K562 (cell line): ENCODE data around the gene DDIT4L. TPM values are rescaled to one million over a fixed set of nuclear protein-coding genes. Genes with fewer than 3 reads are reported as not detected.

ENCODE experiments used
- ATAC-seq: fragments of 200-7000 bp; cut with Tn5 transposase; 3 replicates; pipeline ENCODE4 v1.9.1; 2020; ENCODE audit warnings: moderate library complexity
- BruUV-seq: library from RNA; stranded (reverse); fragments of 400-500 nt; replicated peaks from 2 replicates; lab custom pipeline; 2021; lab: Mats Ljungman, UMichigan
- CTCF ChIA-PET: fragments of 300-600 bp; formaldehyde crosslinking; extraction: SDS; loops from one replicate; lab custom pipeline; 2021; ENCODE audit warnings: low intra/inter-chr PET ratio; lab: Yijun Ruan, JAX
- POLR2A ChIA-PET: fragments of 300-600, 350-650 bp; sonication (Branson Sonifier 250); formaldehyde crosslinking; extraction: SDS; loops from one replicate; lab custom pipeline; 2021; ENCODE audit warnings: antibody characterized with exemption, inconsistent platforms; lab: Yijun Ruan, JAX
- DNase-seq, 4 experiments: peaks; one replicate each; pipeline versions ENCODE4 v3.0.0 to v3.0.0-alpha.2; 2011 to 2018; ENCODE audit warnings: low spot score in 3 of 4, mixed read lengths in 3 of 4; ENCODE audit errors: extremely low read depth in 1 of 4
- FAIRE-seq: peaks from 2 replicates; lab custom pipeline; 2011; peaks lifted over from hg19 to GRCh38; lab: Jason Lieb, UNC
- H2AFZ ChIP-seq: 2 replicates; pipeline ENCODE4 v1.6.0; 2011; ENCODE audit warnings: low read depth, low read length, control low read depth, inconsistent platforms
- H3K27ac ChIP-seq: fragments of 200-600 bp; 3 replicates; pipeline ENCODE4 v1.8.0; 2011; ENCODE audit warnings: low read depth, mild to moderate bottlenecking, control low read depth, inconsistent platforms, low read length, moderate library complexity, mixed read lengths; ENCODE audit errors: extremely low read depth
- H3K27me3 ChIP-seq, 2 experiments: fragments of 300-600 bp in 1 of 2; 2 replicates in 1 of 2; 3 replicates in 1 of 2; pipeline versions ENCODE4 v1.6.0 to v1.8.0; 2011; ENCODE audit warnings: inconsistent platforms in 2 of 2, low read length in 2 of 2, mild to moderate bottlenecking in 1 of 2, mixed read lengths in 1 of 2, moderate library complexity in 1 of 2; ENCODE audit not compliant: control insufficient read depth in 2 of 2, insufficient read depth in 2 of 2
- H3K36me3 ChIP-seq: fragments of 300-600 bp; 3 replicates; pipeline ENCODE4 v1.8.0; 2011; ENCODE audit warnings: mild to moderate bottlenecking, low read length, inconsistent platforms; ENCODE audit not compliant: control insufficient read depth, insufficient read depth
- H3K4me1 ChIP-seq, 2 experiments: fragments of 200-600 bp in 1 of 2; replicated peaks in 1 of 2; 2 replicates in 1 of 2; 3 replicates in 1 of 2; pipeline versions ENCODE4 v1.5.1 to v1.8.0; 2011; ENCODE audit warnings: inconsistent platforms in 2 of 2, low read length in 2 of 2, mild to moderate bottlenecking in 1 of 2, mixed read lengths in 1 of 2, moderate library complexity in 1 of 2; ENCODE audit not compliant: control insufficient read depth in 2 of 2, insufficient read depth in 2 of 2
- H3K4me2 ChIP-seq: 2 replicates; pipeline ENCODE4 v1.6.1; 2011; ENCODE audit warnings: low read length, control low read depth, inconsistent platforms, mixed read lengths; ENCODE audit not compliant: insufficient read depth
- H3K4me3 ChIP-seq: fragments of 200-600 bp; sonication (generic), shearing (Covaris generic); 2 replicates; pipeline ENCODE4 v1.5.1; 2016; ENCODE audit warnings: control low read depth, inconsistent platforms
- H3K79me2 ChIP-seq: fragments of 200-600 bp; 3 replicates; pipeline ENCODE4 v1.8.0; 2011; ENCODE audit warnings: low read length, inconsistent platforms; ENCODE audit not compliant: control insufficient read depth, insufficient read depth
- H3K9ac ChIP-seq, 2 experiments: 2 replicates each; pipeline versions ENCODE4 v1.6.0 to v1.6.1; 2011; ENCODE audit warnings: low read depth in 2 of 2, low read length in 2 of 2, control low read depth in 1 of 2, inconsistent platforms in 1 of 2, mild to moderate bottlenecking in 1 of 2, mixed read lengths in 1 of 2; ENCODE audit not compliant: insufficient read depth in 1 of 2
- H3K9me1 ChIP-seq: one replicate; pipeline ENCODE4 v1.6.0; 2011; ENCODE audit warnings: inconsistent platforms, mild to moderate bottlenecking, low read length, moderate library complexity; ENCODE audit not compliant: control insufficient read depth, insufficient read depth
- H3K9me3 ChIP-seq: replicated peaks from 2 replicates; pipeline ENCODE4 v1.5.1; 2011; ENCODE audit warnings: low read depth, low read length, inconsistent platforms; ENCODE audit not compliant: control insufficient read depth, insufficient read depth
- H4K20me1 ChIP-seq: replicated peaks from 2 replicates; pipeline ENCODE4 v1.6.1; 2011; ENCODE audit warnings: low read length, inconsistent platforms, mixed read lengths; ENCODE audit not compliant: control insufficient read depth, insufficient read depth
- ARID4B ChIP-seq: sonication (generic); formaldehyde crosslinking; IDR thresholded peaks from 2 replicates; pipeline ENCODE4 v1.8.0; 2022; ENCODE audit warnings: mild to moderate bottlenecking, missing genetic modification reagents
- FOXP4 ChIP-seq: sonication (generic); formaldehyde crosslinking; IDR thresholded peaks from 2 replicates; pipeline ENCODE4 v1.8.0; 2022; ENCODE audit warnings: mild to moderate bottlenecking, missing genetic modification reagents, borderline replicate concordance
- GTF2E2 ChIP-seq: fragments of 200-800 bp; sonication (Bioruptor generic); IDR thresholded peaks from 2 replicates; pipeline ENCODE4 v1.6.1; 2016; ENCODE audit warnings: missing genetic modification characterization, missing compliant biosample characterization
- HCFC1 ChIP-seq: IDR thresholded peaks from 2 replicates; pipeline ENCODE4 v1.6.1; 2012; ENCODE audit warnings: low read depth, low read length, improper control_type of control experiment
- PBX2 ChIP-seq, 2 experiments: IDR thresholded peaks in 1 of 2; conservative IDR thresholded peaks in 1 of 2; 2 replicates each; pipeline ENCODE4 v1.6.1; 2016; ENCODE audit warnings: low read depth in 2 of 2, mild to moderate bottlenecking in 1 of 2, missing compliant biosample characterization in 1 of 2, missing genetic modification characterization in 1 of 2, moderate library complexity in 1 of 2
- POLR2G ChIP-seq: fragments of 200-400 bp; formaldehyde crosslinking; IDR thresholded peaks from 2 replicates; pipeline ENCODE4 v1.6.1; 2017; ENCODE audit warnings: low read depth, mild to moderate bottlenecking, antibody characterized with exemption, low read length, moderate library complexity
- SIX5 ChIP-seq, 2 experiments: IDR thresholded peaks; 2 replicates each; pipeline ENCODE4 v1.6.1; 2011; ENCODE audit warnings: low read length in 2 of 2, borderline replicate concordance in 1 of 2, low read depth in 1 of 2, mild to moderate bottlenecking in 1 of 2, moderate library complexity in 1 of 2; ENCODE audit not compliant: insufficient read depth in 1 of 2
- TCF15 ChIP-seq: fragments of 250-450 bp; sonication (Bioruptor Pico); IDR thresholded peaks from 2 replicates; pipeline ENCODE4 v1.8.0; 2022; ENCODE audit warnings: moderate library complexity, mild to moderate bottlenecking, inconsistent platforms
- ZFP30 ChIP-seq: fragments of 250-450 bp; sonication (Bioruptor Pico); IDR thresholded peaks from 2 replicates; pipeline ENCODE4 v1.8.0; 2022; ENCODE audit warnings: moderate library complexity, mild to moderate bottlenecking, inconsistent platforms, borderline replicate concordance
- ZNF197 ChIP-seq: fragments of 200-800 bp; sonication (Bioruptor generic); IDR thresholded peaks from 2 replicates; pipeline ENCODE4 v1.6.1; 2016; ENCODE audit warnings: low read depth, missing genetic modification characterization, missing compliant biosample characterization
- ZNF764 ChIP-seq: fragments of 250-450 bp; sonication (Bioruptor Pico); IDR thresholded peaks from 2 replicates; pipeline ENCODE4 v1.4.0; 2020; ENCODE audit warnings: low read depth, mild to moderate bottlenecking, moderate library complexity
- WGBS: fragments of 100-300 bp; shearing (Covaris generic); methylation state at CpG from one replicate; pipeline ENCODE4 v1.1.6; 2016; ENCODE audit warnings: low coverage, mixed read lengths; ENCODE audit not compliant: insufficient coverage; ENCODE audit errors: missing lambda C conversion rate; 5-methylcytosine and 5-hydroxymethylcytosine counted together
- in situ Hi-C: fragments of 300-500 bp; cut with MboI; formaldehyde crosslinking; loops from 4 replicates; pipeline ENCODE4 v1.15.0; 2018; ENCODE audit warnings: inconsistent platforms, mixed read lengths
- intact Hi-C: fragments of 100-400 bp; cut with micrococcal nuclease; formaldehyde crosslinking; loops from 2 replicates; pipeline ENCODE4 v1.14.2; 2022
- polyA plus RNA-seq, 8 experiments: library from polyadenylated mRNA; depleted of rRNA in 4 of 8; stranded (reverse) in 5 of 8; unstranded in 3 of 8; fragments of >200 nt; fragmentation: Nextera tagmentation in 2 of 8; fragmentation: Illumina TruSeq in 1 of 8; extraction: Ambion mirVana in 2 of 8; extraction: Trizol in 1 of 8; gene quantifications; 2 replicates each; pipeline versions ENCODE4 v1.2.1 to v1.2.3, GENCODE V29; 2011 to 2014; ENCODE audit warnings: inconsistent platforms in 1 of 8, missing spikeins in 1 of 8
- total RNA-seq, 7 experiments: library from RNA; depleted of rRNA in 6 of 7; stranded (reverse); fragments of >200 nt in 6 of 7; fragmentation: Illumina TruSeq in 2 of 7; extraction: Trizol in 2 of 7; gene quantifications; 2 replicates each; pipeline versions ENCODE4 v1.2.1 to v1.2.3, GENCODE V29; 2011 to 2021; ENCODE audit warnings: low replicate concordance in 1 of 7

Gene DDIT4L
- total and polyA plus RNA-seq, 9 of the 15 experiments (the other 6 are each of a cell fraction or from before 2014, with no cell fraction given), result not detected

GRCh38 chr4:100187781-100188180 lies 2.5 kb downstream of the DDIT4L start:
- intact Hi-C loops, result no loop called here
- ATAC-seq, result no peak
- Histone ChIP-seq H3K9me1 (no peaks in the 10 kb centered on the region), H3K9ac (no peak overlapping the region), H4K20me1 (no peaks in the 10 kb centered on the region), H3K4me3 (no peak overlapping the region), H3K27me3 (peaks cover 0 to 4% of the 10 kb centered on the region in 2 experiments; a peak in 1 of 5 replicates), H3K36me3 (no peaks in the 10 kb centered on the region), H3K9me3 (no peaks in the 10 kb centered on the region), H3K4me2 (no peak overlapping the region), H2AFZ (no peak overlapping the region), H3K79me2 (no peaks in the 10 kb centered on the region), H3K4me1 (peaks cover 0 to 3% of the 10 kb centered on the region in 2 experiments; a peak in 1 of 5 replicates), H3K27ac (no peak overlapping the region)
- no peak for FAIRE-seq
- in situ Hi-C loops, result no loop called here
- CTCF ChIA-PET, result no interaction called here
- 0% methylated on average over 9 of the region's 9 CpGs for WGBS
- BruUV-seq, result no TSS peak
- POLR2A ChIA-PET, result no interaction called here
- DNase-seq, result no peak
- no peak for TF ChIP-seq SIX5 (IDR thresholded peaks at IDR 0.05; ENCODE audit: borderline replicate concordance in 1 of 2, insufficient read depth in 1 of 2, low read depth in 1 of 2, low read length in 2 of 2)
- no peak for TF ChIP-seq TCF15 (CRISPR knock-in tag)
- TF ChIP-seq FOXP4, result no peak
- TF ChIP-seq ZNF197 (CRISPR knock-in tag), result no peak
- TF ChIP-seq HCFC1, result no peak
- no peak for TF ChIP-seq ZFP30 (CRISPR knock-in tag)
- no peak for TF ChIP-seq GTF2E2 (tag)
- TF ChIP-seq ARID4B (CRISPR knock-in tag), result no peak
- no peak for TF ChIP-seq POLR2G
- TF ChIP-seq PBX2 (CRISPR knock-in tag; IDR thresholded peaks at IDR 0.05; ENCODE audit: low read depth), result no peak
- no peak for TF ChIP-seq PBX2 (tag; conservative IDR thresholded peaks at IDR 0.05; ENCODE audit: low read depth)
- TF ChIP-seq ZNF764 (CRISPR knock-in tag), result no peak
